Neural progenitor cell (in vitro differentiated cells): ENCODE results near the gene NRCAM. TPM values are rescaled to one million over a fixed set of nuclear protein-coding genes. Genes with fewer than 3 reads are reported as not detected.

Source experiments
- DNase-seq: peaks from one replicate; pipeline ENCODE4 v3.0.0-alpha.2; 2016; ENCODE audit warnings: low spot score
- H2AFZ ChIP-seq: fragments of 200-600 bp; sonication (generic); replicated peaks from 2 replicates; pipeline ENCODE4 v1.6.1; 2016; ENCODE audit warnings: antibody characterized with exemption
- H3F3A ChIP-seq: fragments of 200-600 bp; sonication (generic); 2 replicates; pipeline ENCODE4 v1.6.1; 2016; ENCODE audit warnings: antibody characterized with exemption, low read depth
- H3K27ac ChIP-seq: fragments of 200-600 bp; sonication (generic); 2 replicates; pipeline ENCODE4 v1.5.1; 2016; ENCODE audit warnings: mild to moderate bottlenecking
- H3K27me3 ChIP-seq: fragments of 200-600 bp; sonication (generic); 2 replicates; pipeline ENCODE4 v1.6.1; 2016; ENCODE audit warnings: mild to moderate bottlenecking, moderate library complexity
- H3K36me3 ChIP-seq: fragments of 200-600 bp; sonication (generic); 2 replicates; pipeline ENCODE4 v1.5.1; 2016
- H3K4me1 ChIP-seq: fragments of 200-600 bp; sonication (generic); 2 replicates; pipeline ENCODE4 v1.6.1; 2016; ENCODE audit warnings: mixed run types
- H3K4me2 ChIP-seq: fragments of 200-600 bp; sonication (generic); 2 replicates; pipeline ENCODE4 v1.6.1; 2016
- H3K4me3 ChIP-seq: fragments of 200-600 bp; sonication (generic); 2 replicates; pipeline ENCODE4 v1.5.1; 2016
- H3K79me2 ChIP-seq: fragments of 200-600 bp; sonication (generic); 2 replicates; pipeline ENCODE4 v1.6.1; 2016; ENCODE audit warnings: low read depth
- H3K9ac ChIP-seq: fragments of 200-600 bp; sonication (generic); 2 replicates; pipeline ENCODE4 v1.6.1; 2016
- H3K9me3 ChIP-seq: fragments of 200-600 bp; sonication (generic); 2 replicates; pipeline ENCODE4 v1.5.1; 2016; ENCODE audit warnings: low read depth
- H4K20me1 ChIP-seq: fragments of 200-600 bp; sonication (generic); 2 replicates; pipeline ENCODE4 v1.6.1; 2016; ENCODE audit warnings: low read depth
- H3K27ac Mint-ChIP-seq: 3 replicates; pipeline ENCODE4 v1.8.0; 2021; ENCODE audit warnings: mixed read lengths
- H3K27me3 Mint-ChIP-seq: 2 replicates; pipeline ENCODE4 v1.8.0; 2022; ENCODE audit warnings: low read depth, mild to moderate bottlenecking, inconsistent platforms, moderate library complexity, mixed read lengths; ENCODE audit not compliant: insufficient read depth
- H3K36me3 Mint-ChIP-seq: 3 replicates; pipeline ENCODE4 v1.8.0; 2021; ENCODE audit warnings: mixed read lengths
- H3K4me1 Mint-ChIP-seq: 3 replicates; pipeline ENCODE4 v1.8.0; 2021; ENCODE audit warnings: mixed read lengths
- H3K4me3 Mint-ChIP-seq: 3 replicates; pipeline ENCODE4 v1.8.0; 2021; ENCODE audit warnings: mild to moderate bottlenecking, moderate library complexity, mixed read lengths
- H3K9me3 Mint-ChIP-seq: 3 replicates; pipeline ENCODE4 v1.8.0; 2020; ENCODE audit warnings: mixed read lengths
- EZH2 ChIP-seq: fragments of 200-600 bp; sonication (generic); IDR thresholded peaks from 2 replicates; pipeline ENCODE4 v1.6.1; 2017; ENCODE audit warnings: antibody characterized with exemption, mild to moderate bottlenecking, moderate library complexity
- EZH2phosphoT487 ChIP-seq: fragments of 200-600 bp; sonication (generic); IDR thresholded peaks from 2 replicates; pipeline ENCODE4 v1.6.1; 2017; ENCODE audit warnings: antibody characterized with exemption
- total RNA-seq: library from RNA; depleted of rRNA; stranded (reverse); fragments of >200 nt; gene quantifications from 2 replicates; pipeline ENCODE4 v1.2.3, GENCODE V29; 2015; ENCODE audit warnings: low replicate concordance
- TF ChIP-seq, protein P1 (sequence below): fragments of 200-600 bp; sonication (generic); IDR thresholded peaks from 2 replicates; pipeline ENCODE4 v1.5.1; 2017; ENCODE audit warnings: antibody characterized with exemption, mild to moderate bottlenecking

NRCAM gene
- total RNA-seq, 1 donor from 2014 or later, result 104 TPM

- H4K20me1 ChIP-seq, result no peaks in the 10 kb centered on the region
- no peak overlapping the region for H2AFZ ChIP-seq
- no peaks in the 10 kb centered on the region for H3K36me3 Mint-ChIP-seq
- H3K4me1 Mint-ChIP-seq, result no peaks in the 10 kb centered on the region
- no peak overlapping the region for H3K9ac ChIP-seq
- no peak overlapping the region for H3K27ac ChIP-seq
- H3F3A ChIP-seq, result no peaks in the 10 kb centered on the region
- no peak overlapping the region for H3K4me3 ChIP-seq
- H3K36me3 ChIP-seq, result no peaks in the 10 kb centered on the region
- H3K4me3 Mint-ChIP-seq, result no peak overlapping the region
- H3K9me3 Mint-ChIP-seq, result no peaks in the 10 kb centered on the region
- no peak for DNase-seq
- H3K79me2 ChIP-seq, result no peaks in the 10 kb centered on the region
- peaks cover 1% of the 10 kb centered on the region for H3K27me3 Mint-ChIP-seq
- no peaks in the 10 kb centered on the region for H3K4me1 ChIP-seq
- no peaks in the 10 kb centered on the region for H3K9me3 ChIP-seq
- H3K27ac Mint-ChIP-seq, result no peak overlapping the region
- no peaks in the 10 kb centered on the region for H3K27me3 ChIP-seq
- no peak overlapping the region for H3K4me2 ChIP-seq
- TF ChIP-seq, protein P1, sequence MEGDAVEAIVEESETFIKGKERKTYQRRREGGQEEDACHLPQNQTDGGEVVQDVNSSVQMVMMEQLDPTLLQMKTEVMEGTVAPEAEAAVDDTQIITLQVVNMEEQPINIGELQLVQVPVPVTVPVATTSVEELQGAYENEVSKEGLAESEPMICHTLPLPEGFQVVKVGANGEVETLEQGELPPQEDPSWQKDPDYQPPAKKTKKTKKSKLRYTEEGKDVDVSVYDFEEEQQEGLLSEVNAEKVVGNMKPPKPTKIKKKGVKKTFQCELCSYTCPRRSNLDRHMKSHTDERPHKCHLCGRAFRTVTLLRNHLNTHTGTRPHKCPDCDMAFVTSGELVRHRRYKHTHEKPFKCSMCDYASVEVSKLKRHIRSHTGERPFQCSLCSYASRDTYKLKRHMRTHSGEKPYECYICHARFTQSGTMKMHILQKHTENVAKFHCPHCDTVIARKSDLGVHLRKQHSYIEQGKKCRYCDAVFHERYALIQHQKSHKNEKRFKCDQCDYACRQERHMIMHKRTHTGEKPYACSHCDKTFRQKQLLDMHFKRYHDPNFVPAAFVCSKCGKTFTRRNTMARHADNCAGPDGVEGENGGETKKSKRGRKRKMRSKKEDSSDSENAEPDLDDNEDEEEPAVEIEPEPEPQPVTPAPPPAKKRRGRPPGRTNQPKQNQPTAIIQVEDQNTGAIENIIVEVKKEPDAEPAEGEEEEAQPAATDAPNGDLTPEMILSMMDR, result peak; percentile 31
- TF ChIP-seq EZH2, result no peak
Measured at GRCh38 chr7:108118959-108119358, 337.3 kb downstream of the NRCAM start.

GRCh38 chr7:108114117-108114841, 342.0 kb downstream of the NRCAM start:
- Histone ChIP-seq H3K36me3 (no peaks in the 10 kb centered on the region), H3K4me2 (no peak overlapping the region), H3K27me3 (no peaks in the 10 kb centered on the region), H3F3A (no peaks in the 10 kb centered on the region), H3K4me3 (no peak overlapping the region), H3K79me2 (no peaks in the 10 kb centered on the region), H3K9ac (no peak overlapping the region), H2AFZ (peak overlapping the region; percentile 77), H4K20me1 (no peaks in the 10 kb centered on the region), H3K9me3 (no peaks in the 10 kb centered on the region), H3K27ac (no peak overlapping the region), H3K4me1 (no peaks in the 10 kb centered on the region)
- H3K4me3 Mint-ChIP-seq, result no peak overlapping the region
- H3K27ac Mint-ChIP-seq, result no peak overlapping the region
- no peak for TF ChIP-seq EZH2
- TF ChIP-seq, protein P1, result peak; percentile 88
- DNase-seq, result peak; percentile 72
- H3K36me3 Mint-ChIP-seq, result no peaks in the 10 kb centered on the region
- H3K9me3 Mint-ChIP-seq, result no peaks in the 10 kb centered on the region
- H3K27me3 Mint-ChIP-seq, result peaks cover 2% of the 10 kb centered on the region
- H3K4me1 Mint-ChIP-seq, result no peaks in the 10 kb centered on the region

DNA sequence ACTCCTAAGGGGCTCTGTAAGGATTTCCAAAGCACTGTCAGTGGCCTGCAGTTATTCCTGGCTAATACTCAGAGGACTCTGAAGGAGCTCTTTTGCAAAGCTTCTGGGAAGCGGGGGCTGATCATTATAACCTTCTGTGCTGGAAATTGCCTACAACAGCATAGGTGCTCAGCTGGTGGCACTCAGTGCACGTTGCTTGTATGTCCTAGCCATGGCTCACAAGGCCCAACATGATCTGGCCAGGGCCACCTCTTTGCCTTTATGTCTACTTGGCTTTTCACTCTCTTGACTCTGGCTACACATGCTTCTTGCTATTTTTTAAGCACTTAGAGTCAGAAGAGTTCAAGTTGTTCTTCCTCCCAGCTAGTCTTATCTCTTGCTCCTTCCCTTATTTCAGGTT, 343.6 kb downstream of the NRCAM start:
- Mint-ChIP-seq H3K36me3 (no peaks in the 10 kb centered on the region), H3K4me3 (no peak overlapping the region), H3K9me3 (no peaks in the 10 kb centered on the region), H3K27ac (no peak overlapping the region), H3K27me3 (peaks cover 2% of the 10 kb centered on the region), H3K4me1 (no peaks in the 10 kb centered on the region)
- H3K79me2 ChIP-seq, result no peaks in the 10 kb centered on the region
- H3K9me3 ChIP-seq, result no peaks in the 10 kb centered on the region
- H3F3A ChIP-seq, result no peaks in the 10 kb centered on the region
- H3K36me3 ChIP-seq, result no peaks in the 10 kb centered on the region
- no peak overlapping the region for H2AFZ ChIP-seq
- no peaks in the 10 kb centered on the region for H4K20me1 ChIP-seq
- DNase-seq, result no peak
- no peaks in the 10 kb centered on the region for H3K4me1 ChIP-seq
- no peak overlapping the region for H3K4me2 ChIP-seq
- no peak overlapping the region for H3K4me3 ChIP-seq
- no peaks in the 10 kb centered on the region for H3K27me3 ChIP-seq
- no peak overlapping the region for H3K9ac ChIP-seq
- no peak for TF ChIP-seq EZH2phosphoT487
- no peak for TF ChIP-seq EZH2
- TF ChIP-seq, protein P1, result no peak
- H3K27ac ChIP-seq, result no peak overlapping the region
